Naive thymus-derived CD8-positive, alpha-beta T cell (primary cell): ENCODE results near the gene RPGRIP1. TPM values are rescaled to one million over a fixed set of nuclear protein-coding genes. Genes with fewer than 3 reads are reported as not detected.

Experiments
- ATAC-seq, 2 donors: fragments of 150-1000 bp; cut with Tn5 transposase in 1 of 2; sonication (Bioruptor Pico), chemical (Tn5 transposase) in 1 of 2; 1 replicate in 1 of 2; 2 replicates in 1 of 2; pipeline ENCODE4 v1.10.0; 2021; ENCODE audit warnings: mild to moderate bottlenecking in 2 of 2, moderate library complexity in 2 of 2
- POLR2A ChIA-PET: fragments of 350-600 bp; sonication (Branson Sonifier 250); formaldehyde crosslinking; loops from one replicate; lab custom pipeline; 2021; ENCODE audit warnings: antibody characterized with exemption; lab: Charles Lee
- DNase-seq, 10 donors: peaks; one replicate each; pipeline versions ENCODE4 v3.0.0 to v3.0.0-alpha.2; 2020 to 2022
- H3K27ac Mint-ChIP-seq, 10 donors: one replicate each; pipeline ENCODE4 v1.8.0; 2020 to 2022; ENCODE audit warnings: mild to moderate bottlenecking in 10 of 10, mixed read lengths in 10 of 10, moderate library complexity in 4 of 10, inconsistent platforms in 1 of 10
- H3K27me3 Mint-ChIP-seq, 5 donors: one replicate each; pipeline ENCODE4 v1.8.0; 2021 to 2022; ENCODE audit warnings: mixed read lengths in 5 of 5
- H3K36me3 Mint-ChIP-seq, 3 donors: one replicate each; pipeline ENCODE4 v1.8.0; 2020 to 2022; ENCODE audit warnings: mixed read lengths in 3 of 3, mild to moderate bottlenecking in 2 of 3, inconsistent platforms in 1 of 3
- H3K4me1 Mint-ChIP-seq, 4 donors: one replicate each; pipeline ENCODE4 v1.8.0; 2021 to 2022; ENCODE audit warnings: mixed read lengths in 4 of 4
- H3K4me3 Mint-ChIP-seq, 10 donors: one replicate each; pipeline ENCODE4 v1.8.0; 2020 to 2022; ENCODE audit warnings: mild to moderate bottlenecking in 10 of 10, mixed read lengths in 10 of 10, moderate library complexity in 6 of 10, inconsistent platforms in 1 of 10
- H3K9me3 Mint-ChIP-seq, 9 donors: one replicate each; pipeline ENCODE4 v1.8.0; 2020 to 2022; ENCODE audit warnings: mixed read lengths in 9 of 9, mild to moderate bottlenecking in 3 of 9, inconsistent platforms in 1 of 9, moderate library complexity in 1 of 9
- polyA plus RNA-seq, 3 donors: library from polyadenylated mRNA; unstranded; fragments of 300-500 nt; fragmentation: Illumina TruSeq; gene quantifications; one replicate each; pipeline ENCODE4 v1.2.3, GENCODE V29; 2021
- total RNA-seq, 8 experiments: library from RNA in 2 of 8; stranded (reverse) in 2 of 8; gene quantifications; one replicate each; pipeline ENCODE4 v1.2.3 and lab custom pipeline; 2021 to 2026

Gene RPGRIP1
- total and polyA plus RNA-seq, 5 experiments from 2014 or later, result 0.09 TPM; not detected in 4

- ATAC-seq (no peak), DNase-seq (no peak)
- Mint-ChIP-seq H3K27ac (peak overlapping the region; percentile 78 to 94 (median 88)), H3K27me3 (no peaks in the 10 kb centered on the region), H3K9me3 (no peaks in the 10 kb centered on the region), H3K4me1 (peaks cover 7 to 24% (median 19%) of the 10 kb centered on the region in 4 donors), H3K36me3 (no peaks in the 10 kb centered on the region), H3K4me3 (peak overlapping the region; percentile 80 to 92 (median 86))
- POLR2A ChIA-PET, result interaction anchor here (0.6 to 1.2 kb wide), 2 partner anchors 48 to 202 kb away, joined by 7 to 8 read pairs; partner anchors contain the start of gene METTL3
Measured at GRCh38 chr14:21309238-21309636, 29.4 kb downstream of the RPGRIP1 start.

DNA sequence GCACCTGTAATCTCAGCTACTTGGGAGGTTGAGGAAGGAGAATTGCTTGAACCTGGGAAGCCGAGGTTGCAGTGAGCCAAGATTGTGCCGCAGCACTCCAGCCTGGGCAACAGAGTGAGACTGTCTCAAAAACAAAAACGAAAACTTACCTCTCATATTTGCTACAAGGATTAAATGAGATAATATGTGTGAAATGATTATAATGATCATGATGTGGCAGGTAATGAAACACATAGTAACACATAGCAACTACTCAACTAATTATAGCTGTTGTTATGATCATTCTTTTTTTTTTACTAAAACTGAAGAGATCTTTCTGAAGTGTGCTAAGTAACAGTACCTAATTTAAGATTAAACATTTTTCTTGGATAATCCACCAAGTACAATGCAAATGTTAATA lies 30.1 kb downstream of the RPGRIP1 start:
- H3K4me1 Mint-ChIP-seq, result peaks cover 7 to 24% (median 19%) of the 10 kb centered on the region in 4 donors
- H3K27ac Mint-ChIP-seq, result no peak overlapping the region
- ATAC-seq (no peak), DNase-seq (no peak)
- POLR2A ChIA-PET, result interaction anchor here (0.6 kb wide), 1 partner anchor 206 kb away, joined by 3 read pairs; no protein-coding TSS in a partner anchor
- no peaks in the 10 kb centered on the region for H3K9me3 Mint-ChIP-seq
- H3K36me3 Mint-ChIP-seq, result no peaks in the 10 kb centered on the region
- H3K4me3 Mint-ChIP-seq, result no peak overlapping the region
- no peaks in the 10 kb centered on the region for H3K27me3 Mint-ChIP-seq

DNA sequence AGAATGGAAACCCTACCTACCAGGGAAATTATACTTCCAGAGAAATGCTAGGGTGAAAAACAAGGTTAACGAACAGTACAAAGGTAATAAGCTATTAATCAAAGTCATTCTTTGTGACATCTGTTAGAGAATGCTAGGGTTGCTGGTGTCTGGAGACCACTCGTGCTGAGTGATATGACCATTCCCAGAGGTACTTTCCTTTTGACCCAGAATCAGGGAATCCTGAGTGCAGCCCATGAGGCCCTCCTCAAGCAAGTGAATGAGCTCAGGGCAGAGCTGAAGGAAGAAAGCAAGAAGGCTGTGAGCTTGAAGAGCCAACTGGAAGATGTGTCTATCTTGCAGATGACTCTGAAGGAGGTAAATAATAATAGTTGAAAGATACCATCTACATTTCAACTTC lies 31.7 kb downstream of the RPGRIP1 start:
- H3K4me3 Mint-ChIP-seq, result no peak overlapping the region
- DNase-seq (no peak), ATAC-seq (no peak)
- H3K36me3 Mint-ChIP-seq, result no peaks in the 10 kb centered on the region
- no peaks in the 10 kb centered on the region for H3K9me3 Mint-ChIP-seq
- POLR2A ChIA-PET, result interaction anchor here (0.6 kb wide), 1 partner anchor 13 kb away, joined by 3 read pairs; no protein-coding TSS in a partner anchor
- no peaks in the 10 kb centered on the region for H3K27me3 Mint-ChIP-seq
- peaks cover 7 to 24% (median 19%) of the 10 kb centered on the region in 4 donors for H3K4me1 Mint-ChIP-seq
- no peak overlapping the region for H3K27ac Mint-ChIP-seq

- DNase-seq, result no peak
- no peak for ATAC-seq
- peaks cover 3 to 15% (median 9%) of the 10 kb centered on the region in 4 donors for H3K4me1 Mint-ChIP-seq
- H3K36me3 Mint-ChIP-seq, result no peaks in the 10 kb centered on the region
- no peak overlapping the region for H3K27ac Mint-ChIP-seq
- H3K4me3 Mint-ChIP-seq, result no peak overlapping the region
- POLR2A ChIA-PET, result no interaction called here
- H3K9me3 Mint-ChIP-seq, result no peaks in the 10 kb centered on the region
- no peaks in the 10 kb centered on the region for H3K27me3 Mint-ChIP-seq
Measured at GRCh38 chr14:21313512-21313911, 33.6 kb downstream of the RPGRIP1 start.

GRCh38 chr14:21317398-21317797 lies 37.5 kb downstream of the RPGRIP1 start:
- DNase-seq (no peak), ATAC-seq (no peak)
- no peak overlapping the region for H3K4me3 Mint-ChIP-seq
- H3K27me3 Mint-ChIP-seq, result peaks cover 0 to 2% (median 0%) of the 10 kb centered on the region in 5 donors
- peaks cover 7 to 14% (median 8%) of the 10 kb centered on the region in 4 donors for H3K4me1 Mint-ChIP-seq
- H3K36me3 Mint-ChIP-seq, result no peaks in the 10 kb centered on the region
- no peak overlapping the region for H3K27ac Mint-ChIP-seq
- no peaks in the 10 kb centered on the region for H3K9me3 Mint-ChIP-seq
- POLR2A ChIA-PET, result no interaction called here

DNA sequence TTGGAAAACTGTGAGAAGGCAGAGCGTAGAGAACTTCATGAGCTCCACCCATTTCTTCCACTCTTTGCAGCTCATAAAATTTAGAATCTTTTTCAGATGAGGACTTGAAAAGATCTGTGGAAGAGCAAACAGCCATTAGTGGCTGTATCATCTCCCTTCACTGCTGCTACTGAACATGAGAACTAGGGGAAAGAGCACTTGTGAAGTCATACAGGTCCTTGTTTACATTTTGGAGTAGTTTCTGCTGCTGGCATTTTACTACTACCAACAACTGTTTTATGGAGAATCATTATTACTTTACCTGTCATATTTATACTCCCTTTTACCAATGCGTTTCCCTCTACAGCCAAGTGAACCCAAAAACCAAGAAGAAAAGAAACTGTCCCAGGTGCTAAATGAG lies 41.0 kb downstream of the RPGRIP1 start:
- H3K27me3 Mint-ChIP-seq, result peaks cover 0 to 5% (median 1%) of the 10 kb centered on the region in 5 donors
- no peak overlapping the region for H3K27ac Mint-ChIP-seq
- H3K4me1 Mint-ChIP-seq, result peaks cover 7 to 14% (median 8%) of the 10 kb centered on the region in 4 donors

GRCh38 chr14:21322716-21323115 lies 42.8 kb downstream of the RPGRIP1 start:
- ATAC-seq, result no peak
- DNase-seq, result no peak
- H3K27me3 Mint-ChIP-seq, result peaks cover 0 to 6% (median 1%) of the 10 kb centered on the region in 5 donors
- no peaks in the 10 kb centered on the region for H3K36me3 Mint-ChIP-seq
- H3K9me3 Mint-ChIP-seq, result no peaks in the 10 kb centered on the region
- POLR2A ChIA-PET, result no interaction called here
- no peak overlapping the region for H3K4me3 Mint-ChIP-seq
- H3K4me1 Mint-ChIP-seq, result peaks cover 7 to 10% (median 8%) of the 10 kb centered on the region in 4 donors
- peak overlapping the region in 1 of 10 donors; percentile 47 for H3K27ac Mint-ChIP-seq

More for the DNA sequence above, 41.0 kb downstream of the RPGRIP1 start:
- DNase-seq, result no peak
- Mint-ChIP-seq H3K36me3 (no peaks in the 10 kb centered on the region), H3K4me3 (no peak overlapping the region), H3K9me3 (no peaks in the 10 kb centered on the region)
- POLR2A ChIA-PET, result no interaction called here
- no peak for ATAC-seq

DNA sequence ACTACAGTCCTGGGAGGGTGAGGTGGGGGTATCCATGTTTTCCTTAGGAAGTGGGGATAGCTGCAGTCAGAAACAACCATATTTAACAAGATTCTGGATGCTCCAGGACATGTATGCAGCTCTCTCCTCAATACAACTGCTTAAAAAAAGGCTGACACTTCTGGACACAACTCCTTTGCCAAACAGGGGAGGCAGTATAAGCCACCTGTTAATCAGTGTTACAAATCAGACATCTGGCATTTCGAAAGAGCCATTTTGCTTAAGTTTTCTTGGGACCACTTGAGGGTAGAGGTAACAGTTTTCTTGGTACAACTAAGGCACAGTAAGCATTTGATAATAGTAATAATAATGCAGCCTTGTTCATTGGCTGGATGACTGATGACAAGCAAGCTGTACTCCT lies 47.1 kb downstream of the RPGRIP1 start:
- DNase-seq (no peak), ATAC-seq (no peak)
- H3K27me3 Mint-ChIP-seq, result peaks cover 0 to 6% (median 0%) of the 10 kb centered on the region in 5 donors
- POLR2A ChIA-PET, result no interaction called here
- no peaks in the 10 kb centered on the region for H3K36me3 Mint-ChIP-seq
- no peaks in the 10 kb centered on the region for H3K9me3 Mint-ChIP-seq
- H3K4me3 Mint-ChIP-seq, result no peak overlapping the region
- no peak overlapping the region for H3K27ac Mint-ChIP-seq
- H3K4me1 Mint-ChIP-seq, result no peaks in the 10 kb centered on the region

Other genes starting within 250 kb of the RPGRIP1 start
- gene TPPP2, start 249.9 kb upstream of the RPGRIP1 start, total RNA-seq, result not detected
- gene TPPP2, start 249.9 kb upstream of the RPGRIP1 start, polyA plus RNA-seq, result not detected
- gene RNASE13, start 245.3 kb upstream of the RPGRIP1 start, total RNA-seq, result not detected
- not detected for gene RNASE13, start 245.3 kb upstream of the RPGRIP1 start, polyA plus RNA-seq
- not detected for gene RNASE7, start 237.7 kb upstream of the RPGRIP1 start, total RNA-seq
- gene RNASE7, start 237.7 kb upstream of the RPGRIP1 start, polyA plus RNA-seq, result not detected
- gene RNASE8, start 222.3 kb upstream of the RPGRIP1 start, total RNA-seq, result not detected
- gene RNASE8, start 222.3 kb upstream of the RPGRIP1 start, polyA plus RNA-seq, result not detected
- under 1 TPM; 0.08 to 0.36 TPM for gene ARHGEF40, start 209.8 kb upstream of the RPGRIP1 start, total RNA-seq
- gene ARHGEF40, start 209.8 kb upstream of the RPGRIP1 start, polyA plus RNA-seq, result under 1 TPM; 0.03 to 0.45 (median 0.06) TPM
- gene ZNF219, start 181.4 kb upstream of the RPGRIP1 start, total RNA-seq, result 1 to 10 TPM; 6.9 to 7.7 TPM
- gene ZNF219, start 181.4 kb upstream of the RPGRIP1 start, polyA plus RNA-seq, result 1 to 10 TPM; 1.7 to 3.6 (median 1.8) TPM
- gene TMEM253, start 179.0 kb upstream of the RPGRIP1 start, total RNA-seq, result not detected
- not detected for gene TMEM253, start 179.0 kb upstream of the RPGRIP1 start, polyA plus RNA-seq
- gene OR5AU1, start 124.0 kb upstream of the RPGRIP1 start, total RNA-seq, result not detected
- not detected for gene OR5AU1, start 124.0 kb upstream of the RPGRIP1 start, polyA plus RNA-seq
- gene HNRNPC, start 10.6 kb upstream of the RPGRIP1 start, total RNA-seq, result 100 to 1,000 TPM; 569 to 584 TPM
- gene HNRNPC, start 10.6 kb upstream of the RPGRIP1 start, polyA plus RNA-seq, result 100 to 1,000 TPM; 795 to 893 (median 875) TPM
- 10 to 100 TPM; 89.4 to 98.1 TPM for gene SUPT16H, start 103.9 kb downstream of the RPGRIP1 start, total RNA-seq
- 10 to 100 TPM; 66.8 to 72.3 (median 70.2) TPM for gene SUPT16H, start 103.9 kb downstream of the RPGRIP1 start, polyA plus RNA-seq
- gene CHD8, start 176.0 kb downstream of the RPGRIP1 start, total RNA-seq, result 100 to 1,000 TPM; 136 to 146 TPM
- 10 to 100 TPM; 20.7 to 34.9 (median 29.4) TPM for gene CHD8, start 176.0 kb downstream of the RPGRIP1 start, polyA plus RNA-seq
- 10 to 100 TPM; 28.5 to 29.2 TPM for gene RAB2B, start 196.9 kb downstream of the RPGRIP1 start, total RNA-seq
- gene RAB2B, start 196.9 kb downstream of the RPGRIP1 start, polyA plus RNA-seq, result 10 to 100 TPM in 1 of 3 donors, 1 to 10 TPM in 2; 8.7 to 11.0 (median 9.9) TPM
- gene TOX4, start 197.1 kb downstream of the RPGRIP1 start, total RNA-seq, result 10 to 100 TPM; 86.2 to 90.2 TPM
- 10 to 100 TPM; 68.6 to 87.5 (median 75.8) TPM for gene TOX4, start 197.1 kb downstream of the RPGRIP1 start, polyA plus RNA-seq
- gene METTL3, start 231.3 kb downstream of the RPGRIP1 start, total RNA-seq, result 100 to 1,000 TPM; 113 to 116 TPM
- 10 to 100 TPM; 12.4 to 24.5 (median 20.5) TPM for gene METTL3, start 231.3 kb downstream of the RPGRIP1 start, polyA plus RNA-seq
- gene SALL2, start 246.3 kb downstream of the RPGRIP1 start, total RNA-seq, result 1 to 10 TPM; 6.2 to 6.7 TPM
- 1 to 10 TPM; 2.5 to 3.8 (median 2.5) TPM for gene SALL2, start 246.3 kb downstream of the RPGRIP1 start, polyA plus RNA-seq